Liver (tissue), 9 donors: ENCODE data around the gene ZC3H13. TPM values are rescaled to one million over a fixed set of nuclear protein-coding genes. Genes with fewer than 3 reads are reported as not detected.

Experiments
- DNase-seq: peaks from one replicate; pipeline ENCODE4 v3.0.0-alpha.2; 2017; ENCODE audit warnings: low spot score
- H3K27ac ChIP-seq, 2 donors: one replicate each; pipeline ENCODE4 v1.7.0; 2013; ENCODE audit warnings: inconsistent platforms in 2 of 2, low read length in 2 of 2, control low read depth in 1 of 2, low read depth in 1 of 2, mild to moderate bottlenecking in 1 of 2
- H3K27me3 ChIP-seq, 4 donors: one replicate each; pipeline versions ENCODE4 v1.6.1 to v1.7.0; 2013; ENCODE audit warnings: low read length in 3 of 4, inconsistent platforms in 1 of 4, mild to moderate bottlenecking in 1 of 4, moderate library complexity in 1 of 4; ENCODE audit not compliant: control insufficient read depth in 4 of 4, insufficient read depth in 4 of 4
- H3K36me3 ChIP-seq, 4 donors: one replicate each; pipeline versions ENCODE4 v1.6.1 to v1.7.0; 2013; ENCODE audit warnings: low read length in 3 of 4, mild to moderate bottlenecking in 3 of 4, low read depth in 1 of 4, moderate library complexity in 1 of 4; ENCODE audit not compliant: control insufficient read depth in 4 of 4, insufficient read depth in 3 of 4
- H3K4me1 ChIP-seq, 4 donors: one replicate each; pipeline versions ENCODE4 v1.6.1 to v1.7.0; 2013; ENCODE audit warnings: low read length in 3 of 4, mild to moderate bottlenecking in 3 of 4, moderate library complexity in 1 of 4; ENCODE audit not compliant: control insufficient read depth in 4 of 4, insufficient read depth in 4 of 4
- H3K4me3 ChIP-seq, 3 donors: one replicate each; pipeline versions ENCODE4 v1.6.1 to v1.7.0; 2013; ENCODE audit warnings: low read length in 3 of 3, control low read depth in 1 of 3, low read depth in 1 of 3, mild to moderate bottlenecking in 1 of 3
- H3K9ac ChIP-seq, 2 donors: one replicate each; pipeline ENCODE4 v1.7.0; 2013; ENCODE audit warnings: low read length in 2 of 2, mild to moderate bottlenecking in 2 of 2, moderate library complexity in 2 of 2, control low read depth in 1 of 2, low read depth in 1 of 2
- H3K9me3 ChIP-seq, 4 donors: one replicate each; pipeline versions ENCODE4 v1.6.1 to v1.7.0; 2013; ENCODE audit warnings: low read length in 3 of 4; ENCODE audit not compliant: control insufficient read depth in 4 of 4
- FOXA1 ChIP-seq: IDR thresholded peaks from 2 replicates; pipeline ENCODE4 v1.6.1; 2016; ENCODE audit warnings: antibody characterized with exemption
- GABPA ChIP-seq, 2 donors: IDR thresholded peaks in 1 of 2; conservative IDR thresholded peaks in 1 of 2; 2 replicates each; pipeline ENCODE4 v1.6.1; 2016; ENCODE audit warnings: antibody characterized with exemption in 2 of 2, mild to moderate bottlenecking in 1 of 2, moderate library complexity in 1 of 2
- HNF4G ChIP-seq: IDR thresholded peaks from 2 replicates; pipeline ENCODE4 v1.6.1; 2016; ENCODE audit warnings: antibody characterized with exemption
- RAD21 ChIP-seq, 2 donors: IDR thresholded peaks; 2 replicates each; pipeline ENCODE4 v1.6.1; 2016; ENCODE audit warnings: antibody characterized with exemption in 2 of 2, mild to moderate bottlenecking in 2 of 2
- SP1 ChIP-seq: IDR thresholded peaks from 2 replicates; pipeline ENCODE4 v1.6.1; 2018; ENCODE audit warnings: antibody characterized with exemption, mild to moderate bottlenecking
- TAF1 ChIP-seq: conservative IDR thresholded peaks from 2 replicates; pipeline ENCODE4 v1.6.1; 2016; ENCODE audit warnings: antibody characterized with exemption, mild to moderate bottlenecking
- YY1 ChIP-seq: IDR thresholded peaks from 2 replicates; pipeline ENCODE4 v1.6.1; 2016; ENCODE audit warnings: antibody characterized with exemption, mild to moderate bottlenecking
- WGBS: extraction: QIAGEN DNeasy Blood & Tissue Kit; methylation state at CpG from one replicate; pipeline ENCODE4 v1.1.7; 2013; 5-methylcytosine and 5-hydroxymethylcytosine counted together
- polyA plus RNA-seq, 2 donors: library from polyadenylated mRNA; stranded (reverse) in 1 of 2; unstranded in 1 of 2; fragments of 200-250 nt in 1 of 2; fragments of >200 nt in 1 of 2; fragmentation: Nextera tagmentation in 1 of 2; extraction: Ambion mirVana in 1 of 2; gene quantifications; one replicate each; pipeline versions ENCODE4 v1.2.1 to v1.2.3, GENCODE V29; 2013 to 2015
- total RNA-seq, 2 donors: library from RNA; depleted of rRNA; stranded (reverse); fragments of >200 nt; gene quantifications; one replicate each; pipeline ENCODE4 v1.2.3, GENCODE V29; 2014
- TF ChIP-seq, protein P1 (sequence below): IDR thresholded peaks from 2 replicates; pipeline ENCODE4 v1.6.1; 2016; ENCODE audit warnings: antibody characterized with exemption
- TF ChIP-seq, protein P2 (sequence below): IDR thresholded peaks from 2 replicates; pipeline ENCODE4 v1.6.1; 2016; ENCODE audit warnings: antibody characterized with exemption, mild to moderate bottlenecking
- TF ChIP-seq, protein P3 (sequence below): IDR thresholded peaks from 2 replicates; pipeline ENCODE4 v1.6.1; 2016; ENCODE audit warnings: antibody characterized with exemption
- donor health status: healthy.
- donor health status: healthy.
- donor health status: healthy.
- donor health status: healthy.
- donor health status: healthy.

Gene ZC3H13
- total and polyA plus RNA-seq, 4 donors, result 10.0 to 62.1 (median 28.9) TPM

DNA sequence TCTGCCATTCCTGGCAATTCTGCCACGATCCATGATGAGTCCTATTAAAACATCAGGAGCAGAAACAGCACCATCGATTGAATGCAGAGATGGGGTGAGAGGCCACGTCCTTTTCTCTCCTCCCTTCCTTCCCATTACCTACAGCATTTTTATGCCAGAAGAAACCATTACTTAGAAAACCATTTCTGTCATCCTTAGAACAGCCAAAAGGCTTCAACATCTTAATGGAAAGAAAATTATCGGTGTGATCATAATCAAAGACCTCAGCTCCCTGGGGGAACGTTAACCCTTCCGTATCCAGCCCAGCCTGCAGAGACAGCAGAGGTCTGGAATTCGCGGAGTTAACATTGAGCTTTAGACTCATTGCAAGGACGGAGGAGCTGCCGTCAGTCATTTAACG, 145.0 kb downstream of the ZC3H13 start:
- WGBS, result 56% methylated on average over 11 of the region's 11 CpGs
- Histone ChIP-seq H3K27me3 (no peaks in the 10 kb centered on the region), H3K9me3 (peaks cover 0 to 3% (median 1%) of the 10 kb centered on the region in 4 donors), H3K27ac (no peak overlapping the region), H3K4me1 (no peaks in the 10 kb centered on the region), H3K9ac (no peak overlapping the region), H3K36me3 (no peaks in the 10 kb centered on the region), H3K4me3 (no peak overlapping the region)
- DNase-seq, result no peak
- TF ChIP-seq SP1, result no peak
- TF ChIP-seq, protein P1, sequence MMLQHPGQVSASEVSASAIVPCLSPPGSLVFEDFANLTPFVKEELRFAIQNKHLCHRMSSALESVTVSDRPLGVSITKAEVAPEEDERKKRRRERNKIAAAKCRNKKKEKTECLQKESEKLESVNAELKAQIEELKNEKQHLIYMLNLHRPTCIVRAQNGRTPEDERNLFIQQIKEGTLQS, result no peak
- no peak for TF ChIP-seq GABPA (IDR thresholded peaks at IDR 0.05 in 1 of 2, conservative IDR thresholded peaks at IDR 0.05 in 1 of 2)
- no peak for TF ChIP-seq RAD21 (IDR thresholded peaks at IDR 0.05)
- no peak for TF ChIP-seq TAF1
- no peak for TF ChIP-seq HNF4G
- TF ChIP-seq, protein P2, sequence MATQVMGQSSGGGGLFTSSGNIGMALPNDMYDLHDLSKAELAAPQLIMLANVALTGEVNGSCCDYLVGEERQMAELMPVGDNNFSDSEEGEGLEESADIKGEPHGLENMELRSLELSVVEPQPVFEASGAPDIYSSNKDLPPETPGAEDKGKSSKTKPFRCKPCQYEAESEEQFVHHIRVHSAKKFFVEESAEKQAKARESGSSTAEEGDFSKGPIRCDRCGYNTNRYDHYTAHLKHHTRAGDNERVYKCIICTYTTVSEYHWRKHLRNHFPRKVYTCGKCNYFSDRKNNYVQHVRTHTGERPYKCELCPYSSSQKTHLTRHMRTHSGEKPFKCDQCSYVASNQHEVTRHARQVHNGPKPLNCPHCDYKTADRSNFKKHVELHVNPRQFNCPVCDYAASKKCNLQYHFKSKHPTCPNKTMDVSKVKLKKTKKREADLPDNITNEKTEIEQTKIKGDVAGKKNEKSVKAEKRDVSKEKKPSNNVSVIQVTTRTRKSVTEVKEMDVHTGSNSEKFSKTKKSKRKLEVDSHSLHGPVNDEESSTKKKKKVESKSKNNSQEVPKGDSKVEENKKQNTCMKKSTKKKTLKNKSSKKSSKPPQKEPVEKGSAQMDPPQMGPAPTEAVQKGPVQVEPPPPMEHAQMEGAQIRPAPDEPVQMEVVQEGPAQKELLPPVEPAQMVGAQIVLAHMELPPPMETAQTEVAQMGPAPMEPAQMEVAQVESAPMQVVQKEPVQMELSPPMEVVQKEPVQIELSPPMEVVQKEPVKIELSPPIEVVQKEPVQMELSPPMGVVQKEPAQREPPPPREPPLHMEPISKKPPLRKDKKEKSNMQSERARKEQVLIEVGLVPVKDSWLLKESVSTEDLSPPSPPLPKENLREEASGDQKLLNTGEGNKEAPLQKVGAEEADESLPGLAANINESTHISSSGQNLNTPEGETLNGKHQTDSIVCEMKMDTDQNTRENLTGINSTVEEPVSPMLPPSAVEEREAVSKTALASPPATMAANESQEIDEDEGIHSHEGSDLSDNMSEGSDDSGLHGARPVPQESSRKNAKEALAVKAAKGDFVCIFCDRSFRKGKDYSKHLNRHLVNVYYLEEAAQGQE, result no peak
- no peak for TF ChIP-seq FOXA1
- TF ChIP-seq, protein P3, sequence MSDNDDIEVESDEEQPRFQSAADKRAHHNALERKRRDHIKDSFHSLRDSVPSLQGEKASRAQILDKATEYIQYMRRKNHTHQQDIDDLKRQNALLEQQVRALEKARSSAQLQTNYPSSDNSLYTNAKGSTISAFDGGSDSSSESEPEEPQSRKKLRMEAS, result no peak
- no peak for TF ChIP-seq YY1

Other genes starting within 250 kb of the ZC3H13 start
- under 1 TPM in 1 of 2 donors, not detected in 1; under 0.01 TPM for gene SIAH3, start 201.0 kb downstream of the ZC3H13 start, total RNA-seq
- not detected for gene SIAH3, start 201.0 kb downstream of the ZC3H13 start, polyA plus RNA-seq
- 100 to 1,000 TPM; 175 to 997 TPM for gene CPB2, start 52.3 kb upstream of the ZC3H13 start, total RNA-seq
- gene CPB2, start 52.3 kb upstream of the ZC3H13 start, polyA plus RNA-seq, result 100 to 1,000 TPM; 487 to 522 TPM
- gene LCP1, start 129.4 kb upstream of the ZC3H13 start, total RNA-seq, result 10 to 100 TPM; 44.8 to 90.6 TPM
- 10 to 100 TPM; 12.6 to 27.1 TPM for gene LCP1, start 129.4 kb upstream of the ZC3H13 start, polyA plus RNA-seq
- gene LRRC63, start 159.2 kb upstream of the ZC3H13 start, total RNA-seq, result under 1 TPM; 0.08 to 0.84 TPM
- gene LRRC63, start 159.2 kb upstream of the ZC3H13 start, polyA plus RNA-seq, result under 1 TPM; 0.03 to 0.10 TPM